ENCODE results near the gene CARD11.

Gene CARD11

DNA sequence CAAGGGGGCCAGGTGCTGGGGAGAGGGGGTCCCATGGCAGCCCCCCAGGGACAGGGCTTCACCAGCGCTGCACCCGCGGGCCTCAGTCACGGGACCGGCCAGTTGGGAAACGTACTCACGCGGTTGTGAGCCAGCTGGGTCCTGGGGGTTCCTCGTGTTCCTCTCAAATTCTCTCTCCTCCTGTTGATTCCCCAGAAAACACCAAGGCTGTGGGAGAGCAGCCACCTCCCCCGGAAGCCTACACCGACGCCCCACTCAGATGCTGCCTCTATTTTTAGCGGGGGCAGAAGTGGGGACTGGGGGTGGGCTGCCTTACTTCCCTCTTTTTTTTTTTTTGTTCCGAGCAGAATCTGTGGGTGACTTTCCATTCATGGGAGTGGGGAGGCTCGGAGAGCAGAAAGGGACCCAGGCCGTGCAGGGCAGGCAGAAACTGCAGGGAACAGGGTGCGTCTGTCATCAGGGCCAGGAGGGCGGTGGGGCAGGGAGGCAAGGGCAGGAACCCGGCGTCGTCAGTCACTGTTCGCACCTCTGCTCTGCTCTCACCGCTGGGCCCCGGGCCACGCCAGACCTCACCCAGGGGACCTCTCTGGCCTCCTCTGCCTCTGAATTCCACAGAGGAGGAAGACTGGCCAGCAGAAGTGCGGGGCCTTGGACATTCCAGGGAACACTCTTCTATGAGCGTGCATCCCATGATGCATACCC is 63.1 kb downstream of the CARD11 start:
- FAIRE-seq = no peak

DNA sequence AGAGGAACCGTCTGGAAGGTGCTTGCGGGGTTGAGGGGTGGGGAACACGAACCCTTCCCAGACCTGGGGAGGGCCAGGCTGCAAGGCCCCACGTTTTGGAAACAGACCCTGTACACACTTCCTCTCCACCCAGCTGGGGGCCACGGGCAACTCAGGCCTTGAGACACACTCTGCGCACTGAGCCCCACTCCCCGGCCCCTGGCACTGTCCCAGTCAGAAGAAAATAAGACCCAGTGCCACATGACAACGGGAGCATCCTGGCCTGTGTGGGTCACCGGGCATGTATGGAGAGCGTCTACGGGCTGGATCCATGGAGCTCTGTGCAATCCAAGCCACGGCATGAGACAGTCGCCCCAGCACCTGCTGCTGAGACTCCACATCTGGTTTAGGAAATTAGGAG is 63.7 kb downstream of the CARD11 start:
- FAIRE-seq = no peak

- FAIRE-seq = no peak
Measured at GRCh38 chr7:2979201-2979631, 64.5 kb downstream of the CARD11 start.

- no peak for FAIRE-seq
Measured at GRCh38 chr7:2978408-2978807, 65.3 kb downstream of the CARD11 start.

GRCh38 chr7:2975821-2976371 is 67.8 kb downstream of the CARD11 start:
- FAIRE-seq = no peak

DNA sequence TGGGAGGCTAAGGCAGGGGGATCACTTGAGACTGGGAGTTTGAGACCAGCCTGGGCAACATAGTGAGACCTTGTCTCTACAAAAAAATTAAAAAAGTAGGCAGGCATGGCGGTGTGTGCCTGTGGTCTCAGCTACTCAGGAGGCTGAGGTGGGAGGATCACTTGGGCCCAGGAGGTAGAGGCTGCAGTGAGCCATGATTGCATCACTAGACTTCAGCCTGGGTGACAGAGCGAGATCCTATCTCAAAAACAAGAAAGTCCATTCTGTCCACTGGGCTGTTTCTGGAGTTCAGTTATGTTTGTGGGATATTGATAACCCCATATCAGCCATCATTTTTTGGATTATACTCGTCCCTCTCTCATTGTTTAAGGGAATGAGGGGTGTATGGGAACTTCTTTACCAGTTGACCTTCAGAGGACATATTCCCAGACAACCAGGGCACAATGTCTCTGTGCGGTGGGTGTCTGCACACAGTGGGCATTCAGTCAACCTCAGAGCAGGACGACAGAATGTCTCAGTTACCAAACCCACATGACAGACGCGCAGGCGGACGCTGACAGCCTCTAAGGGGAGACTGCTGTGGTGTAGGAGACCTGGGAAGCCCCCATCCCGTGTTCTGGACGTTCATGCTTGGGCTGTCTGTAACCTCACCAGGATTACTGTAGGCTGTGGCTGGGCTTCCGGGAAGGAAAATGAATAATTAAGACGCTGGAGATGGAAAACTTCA is 69.4 kb downstream of the CARD11 start:
- FAIRE-seq = no peak

DNA sequence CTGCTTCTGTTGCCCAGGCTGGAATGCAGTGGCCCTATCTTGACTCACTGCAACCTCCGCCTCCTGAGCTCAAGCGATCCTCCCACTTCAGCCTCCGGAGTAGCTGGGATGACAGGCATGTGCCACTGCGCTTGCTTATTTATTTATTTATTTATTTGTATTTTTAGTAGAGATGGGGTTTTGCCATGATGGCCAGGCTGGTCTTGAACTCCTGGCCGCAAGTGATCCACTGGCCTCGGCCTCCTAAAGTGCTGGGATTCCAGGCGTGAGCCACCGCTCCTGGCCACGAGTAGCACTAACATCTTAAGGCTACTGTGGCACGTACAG is 70.9 kb downstream of the CARD11 start:
- no peak for FAIRE-seq

- no peak for FAIRE-seq
Measured at GRCh38 chr7:2971914-2972834, 71.5 kb downstream of the CARD11 start.

DNA sequence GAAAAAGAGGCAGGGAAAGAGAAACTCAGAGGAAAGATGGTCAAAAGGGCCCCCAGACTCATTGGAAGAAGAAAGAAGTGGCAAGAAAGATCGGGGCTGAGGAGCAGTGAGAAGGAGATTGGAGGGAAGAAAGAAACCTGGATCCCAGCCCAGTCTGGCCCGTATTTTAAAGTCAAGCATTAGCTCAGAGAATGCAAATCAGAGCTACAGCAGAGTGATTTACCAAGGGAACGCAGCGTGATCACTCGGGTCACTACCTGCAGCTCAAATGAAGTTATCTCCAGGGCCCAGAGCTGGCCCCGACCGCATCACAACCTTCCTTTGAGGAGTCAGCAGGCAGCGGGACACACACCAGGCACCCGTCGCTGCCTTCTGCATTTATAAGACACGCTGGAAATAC is 72.8 kb downstream of the CARD11 start:
- FAIRE-seq = no peak

DNA sequence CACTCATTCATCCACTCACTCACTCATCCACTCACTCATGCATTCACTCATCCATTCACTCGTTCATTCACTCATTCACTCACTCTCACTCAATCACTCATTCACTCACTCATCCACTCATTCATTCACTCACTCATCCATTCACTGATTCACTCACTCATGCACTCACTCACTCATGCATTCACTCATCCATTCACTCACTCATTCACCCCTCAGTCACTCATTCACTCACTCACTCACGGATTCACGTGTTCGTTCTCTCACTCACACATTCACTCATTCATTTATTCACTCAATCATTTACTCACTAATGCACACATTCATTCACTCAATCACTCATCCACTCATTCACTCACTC is 73.4 kb downstream of the CARD11 start:
- FAIRE-seq = no peak

DNA sequence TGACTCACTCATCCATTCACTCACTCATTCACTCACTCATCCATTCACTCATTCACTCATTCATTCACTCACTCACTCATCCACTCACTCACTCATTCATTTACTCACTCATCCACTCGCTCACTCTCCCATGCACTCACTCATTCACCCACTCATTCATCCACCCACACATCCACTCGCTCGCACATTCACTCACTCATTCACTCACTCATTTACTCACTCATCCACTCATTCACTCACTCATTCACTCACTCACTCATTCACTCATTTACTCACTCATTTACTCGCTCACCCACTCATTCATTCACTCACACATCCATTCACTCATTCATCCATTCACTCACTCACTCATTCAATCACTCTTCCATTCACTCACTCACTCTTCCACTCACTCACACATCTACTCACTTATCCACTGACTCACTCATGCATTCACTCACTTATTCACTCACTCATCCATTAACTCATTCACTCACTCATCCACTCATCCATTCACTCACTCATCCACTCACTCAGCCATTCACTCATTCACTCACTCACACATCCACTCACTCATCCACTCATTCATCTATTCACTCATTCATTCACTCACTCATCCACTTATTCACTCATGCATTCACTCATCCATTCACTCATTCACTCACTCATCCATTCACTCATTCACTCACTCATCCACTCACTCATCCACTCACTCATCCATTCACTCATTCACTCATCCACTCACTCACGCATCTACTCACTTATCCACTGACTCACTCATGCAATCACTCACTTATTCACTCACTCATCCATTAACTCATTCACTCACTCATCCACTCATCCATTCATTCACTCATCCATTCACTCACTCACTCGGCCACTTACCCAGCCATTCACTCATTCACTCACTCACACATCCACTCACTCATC is 74.0 kb downstream of the CARD11 start:
- no peak for FAIRE-seq

DNA sequence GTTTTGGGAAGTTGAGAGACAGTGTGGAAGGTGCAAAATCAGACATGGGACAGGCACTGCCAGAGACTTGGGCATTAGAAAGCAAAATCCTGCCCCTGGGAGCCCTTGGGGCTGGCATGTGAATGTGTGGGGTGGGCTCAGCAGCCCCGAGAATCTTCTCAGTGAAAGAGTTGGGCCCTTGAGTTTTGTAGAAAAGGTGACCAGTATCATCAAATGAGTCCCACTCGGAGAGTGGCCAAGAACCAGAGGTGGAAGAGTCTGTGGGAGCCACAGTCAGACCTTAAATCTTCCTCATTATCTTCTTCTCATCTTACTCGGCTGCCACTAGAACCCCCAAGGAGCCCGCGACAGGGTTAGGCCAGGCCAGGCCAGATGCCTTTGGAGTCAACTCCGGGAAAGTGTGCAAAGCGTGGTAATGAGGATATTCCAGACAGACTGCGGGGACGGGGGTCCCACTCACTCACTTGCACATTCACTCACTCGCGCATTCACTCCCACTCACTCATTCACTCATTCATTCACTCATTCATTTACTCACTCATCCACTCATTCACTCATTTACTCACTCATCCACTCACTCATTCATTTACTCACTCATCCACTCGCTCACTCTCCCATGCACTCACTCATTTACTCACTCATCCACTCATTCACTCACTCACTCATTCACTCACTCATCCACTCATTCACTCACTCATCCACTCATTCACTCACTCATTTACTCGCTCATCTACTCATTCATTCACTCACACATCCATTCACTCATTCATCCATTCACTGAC is 74.9 kb downstream of the CARD11 start:
- FAIRE-seq = no peak

DNA sequence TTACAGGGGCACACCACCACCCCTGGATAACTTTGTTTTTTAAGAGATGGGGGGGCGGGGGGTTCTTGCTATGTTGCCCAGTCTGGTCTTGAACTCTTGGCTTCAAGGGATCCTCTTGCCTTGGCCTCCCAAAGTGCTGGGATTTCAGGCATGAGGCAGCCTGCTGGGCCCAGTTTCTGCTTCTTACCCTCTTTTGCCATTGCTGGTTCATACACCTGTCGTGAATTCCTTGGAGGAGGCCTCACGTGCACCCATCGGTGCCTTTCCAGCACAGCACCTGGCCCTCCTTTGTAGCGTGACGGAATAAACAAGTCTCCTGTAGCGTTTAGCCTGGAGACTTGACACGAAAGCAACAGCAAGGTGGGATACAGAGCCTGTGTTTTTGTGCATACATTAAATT is 75.5 kb downstream of the CARD11 start:
- FAIRE-seq = no peak

DNA sequence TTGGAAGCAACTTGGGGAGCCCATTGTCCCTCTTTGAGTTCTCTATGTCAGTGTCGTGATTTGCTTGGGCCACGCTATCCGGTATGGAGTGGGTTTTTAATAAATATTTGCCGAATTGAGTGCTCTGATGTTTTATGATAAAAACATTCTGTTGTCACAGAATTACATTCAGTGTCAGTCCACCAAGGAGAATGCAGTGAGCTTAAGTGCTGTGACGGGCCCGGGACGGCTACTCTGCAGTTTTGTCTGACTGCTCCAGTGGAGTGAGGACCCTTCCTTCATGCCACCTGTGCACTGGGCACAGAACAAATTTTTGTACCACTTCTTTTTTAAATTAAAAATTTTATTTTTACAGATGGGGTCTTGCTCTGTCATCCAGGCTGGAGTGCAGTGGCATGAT is 76.0 kb downstream of the CARD11 start:
- no peak for FAIRE-seq

- no peak for FAIRE-seq
Measured at GRCh38 chr7:2967253-2967652, 76.4 kb downstream of the CARD11 start.

GRCh38 chr7:2966466-2967078 is 77.1 kb downstream of the CARD11 start:
- no peak for FAIRE-seq

DNA sequence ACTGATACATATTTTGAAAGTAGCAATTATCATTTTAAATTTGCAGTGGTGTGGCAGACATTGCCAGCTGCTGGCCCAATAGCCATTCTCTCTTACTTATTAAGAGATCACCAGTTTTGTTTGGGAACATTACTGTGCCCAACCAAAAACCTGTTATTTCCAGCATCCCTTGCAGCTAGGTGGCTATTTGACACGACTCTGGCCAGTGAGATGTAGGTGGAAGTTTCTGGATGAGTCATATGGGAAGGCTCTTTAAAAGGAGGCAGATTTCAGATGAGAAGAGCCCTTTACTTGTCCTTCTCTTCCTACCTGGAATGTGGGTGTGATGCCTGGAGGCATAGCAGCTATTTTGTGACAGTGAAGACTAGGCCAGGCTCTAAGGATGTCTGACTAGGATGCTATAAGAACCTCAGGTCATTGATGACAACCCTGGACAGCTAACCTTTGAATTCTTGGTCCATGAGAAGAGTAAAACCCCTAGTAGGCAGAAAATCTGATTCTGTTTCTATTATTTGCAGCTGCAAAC is 77.9 kb downstream of the CARD11 start:
- FAIRE-seq = no peak

DNA sequence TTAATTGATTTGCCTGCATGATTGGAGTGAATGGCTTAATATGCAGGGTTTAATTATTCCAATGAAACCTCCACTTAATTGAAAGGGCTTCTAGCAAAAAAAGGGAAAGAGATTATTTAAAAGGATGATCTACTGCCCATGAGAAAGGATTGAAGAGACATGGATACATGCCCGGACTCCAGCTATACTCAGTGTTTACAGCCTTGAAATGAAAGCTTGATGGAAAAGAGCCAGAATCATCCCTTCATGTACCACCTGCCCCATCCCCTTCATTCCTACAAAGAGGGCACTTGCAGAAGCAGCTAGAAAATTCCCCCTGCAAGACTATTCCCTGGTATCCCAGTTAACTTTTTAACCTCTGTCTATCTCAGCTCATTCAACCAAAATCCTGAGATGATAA is 78.4 kb downstream of the CARD11 start:
- FAIRE-seq = no peak

DNA sequence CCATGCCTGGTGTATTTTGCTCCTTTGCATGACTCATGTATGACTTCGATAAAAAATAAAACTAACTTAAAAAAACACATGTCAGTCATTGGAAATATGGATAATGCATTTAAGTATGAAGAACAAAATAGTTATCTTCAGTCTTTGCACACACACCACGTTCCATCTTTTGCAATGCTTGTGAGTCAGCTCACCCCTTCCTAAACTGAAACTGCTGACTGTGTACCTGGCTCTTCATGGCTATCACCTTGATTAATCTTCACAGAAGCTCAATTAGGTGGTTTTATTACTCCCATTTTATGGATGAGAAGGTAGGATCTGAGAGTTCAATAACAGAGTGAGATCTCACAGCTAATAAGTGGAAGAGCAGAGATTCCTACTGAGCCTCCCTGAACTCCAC is 79.5 kb downstream of the CARD11 start:
- no peak for FAIRE-seq

GRCh38 chr7:2962865-2963264 is 80.8 kb downstream of the CARD11 start:
- no peak for FAIRE-seq
